Fibroblast of skin of left quadriceps (primary cell): Measurements from ENCODE around the gene STPG3.

Experiments
- DNase-seq, 2 experiments: peaks; one replicate each; pipeline ENCODE4 v3.0.0-alpha.2; 2013; ENCODE audit warnings: low read depth in 2 of 2

Gene STPG3

DNA sequence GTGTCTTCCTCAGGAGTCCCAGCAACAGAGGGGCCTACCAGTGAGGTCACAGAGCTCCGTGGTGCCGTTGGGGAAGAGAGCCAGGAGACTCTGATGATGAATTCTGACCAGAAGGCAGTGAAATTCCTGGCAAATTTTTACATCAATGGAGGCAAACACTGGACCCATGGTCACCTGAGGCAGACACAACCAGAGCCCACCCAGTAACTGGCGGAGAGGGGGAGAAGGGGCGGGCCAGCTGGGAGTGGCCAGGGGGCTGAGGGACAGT lies at the start of gene STPG3:
TSS of gene STPG3 (plus strand) at position 93 of the 268 bp plus-strand sequence. CDS start at position 94, 1 bp downstream.
- DNase-seq = no peak

DNA sequence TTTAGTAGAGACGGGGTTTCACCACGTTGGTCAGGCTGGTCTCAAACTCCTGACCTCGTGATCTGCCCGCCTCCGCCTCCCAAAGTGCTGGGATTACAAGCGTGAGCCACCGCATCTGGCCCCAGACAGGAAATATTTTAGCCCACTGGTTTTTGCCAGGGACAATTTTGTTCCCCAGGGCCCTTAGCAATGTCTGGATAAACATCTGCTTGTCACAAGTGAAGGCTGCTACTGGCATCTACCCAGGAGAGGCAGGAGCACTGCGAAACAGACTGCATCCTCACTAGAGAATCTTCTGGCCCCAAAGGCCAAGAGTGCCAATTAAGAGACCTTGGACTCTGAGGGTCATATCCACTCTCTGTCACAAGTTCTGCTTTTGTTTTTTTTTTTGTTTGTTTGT lies 48.1 kb upstream of the STPG3 start:
- DNase-seq = no peak

DNA sequence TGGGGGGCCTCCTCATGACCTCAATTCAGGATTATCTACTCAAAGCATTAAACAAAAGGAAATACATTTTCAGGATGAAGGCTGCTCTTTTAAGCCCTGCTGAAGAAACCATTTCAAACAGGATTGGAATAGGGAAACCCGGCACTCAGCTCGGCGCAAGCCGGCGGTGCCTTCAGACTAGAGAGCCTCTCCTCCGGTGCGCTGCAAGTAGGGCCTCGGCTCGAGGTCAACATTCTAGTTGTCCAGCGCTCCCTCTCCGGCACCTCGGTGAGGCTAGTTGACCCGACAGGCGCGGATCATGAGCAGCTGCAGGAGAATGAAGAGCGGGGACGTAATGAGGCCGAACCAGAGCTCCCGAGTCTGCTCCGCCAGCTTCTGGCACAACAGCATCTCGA lies 46.4 kb upstream of the STPG3 start:
- no peak for DNase-seq

DNA sequence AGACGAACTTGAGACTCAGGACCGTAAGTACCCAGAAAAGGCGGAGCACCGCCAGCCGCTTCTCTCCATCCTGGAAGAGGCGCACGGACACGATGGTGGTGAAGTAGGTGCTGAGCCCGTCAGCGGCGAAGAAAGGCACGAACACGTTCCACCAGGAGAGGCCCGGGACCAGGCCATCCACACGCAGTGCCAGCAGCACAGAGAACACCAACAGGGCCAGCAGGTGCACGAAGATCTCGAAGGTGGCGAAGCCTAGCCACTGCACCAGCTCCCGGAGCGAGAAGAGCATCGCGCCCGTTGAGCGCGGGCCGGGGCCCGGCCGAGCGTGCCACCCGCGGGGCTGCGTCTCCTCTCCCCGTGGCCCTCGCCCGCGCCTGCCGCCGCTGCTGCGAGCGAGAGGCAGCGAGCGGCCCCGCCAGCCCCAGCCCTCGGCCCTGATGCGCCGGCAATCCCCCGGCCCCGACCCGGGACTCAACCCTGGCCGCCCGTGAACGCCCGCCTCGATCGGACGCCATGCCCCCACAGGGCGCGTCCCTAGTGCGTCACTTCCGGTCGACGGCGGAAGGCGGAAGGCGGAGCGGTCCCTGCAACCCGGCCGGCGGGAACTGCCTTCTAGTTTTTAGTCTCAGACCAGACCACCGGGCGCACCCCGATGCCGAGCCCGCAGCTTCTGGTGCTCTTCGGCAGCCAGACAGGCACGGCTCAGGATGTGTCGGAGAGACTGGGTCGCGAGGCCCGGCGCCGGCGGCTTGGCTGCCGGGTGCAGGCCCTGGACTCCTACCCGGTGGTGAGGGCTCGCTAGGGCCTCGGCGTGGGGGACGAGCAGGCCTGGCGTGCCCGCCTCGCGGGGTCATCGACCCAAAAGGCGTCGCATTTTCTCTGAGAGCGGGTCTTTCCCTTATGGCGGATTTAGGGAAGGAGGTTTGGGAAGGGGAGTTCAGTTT lies 45.7 kb upstream of the STPG3 start, which contains the start of the genes NDOR1 and TMEM203:
TSS of gene NDOR1 (plus strand) at position 575 of the 944 bp plus-strand sequence. CDS start at position 653, 78 bp downstream.
TSS of gene TMEM203 (minus strand) at position 523 of the 944 bp plus-strand sequence. CDS start at position 289, 234 bp downstream.
- peak; percentile 57 to 58 for DNase-seq

DNA sequence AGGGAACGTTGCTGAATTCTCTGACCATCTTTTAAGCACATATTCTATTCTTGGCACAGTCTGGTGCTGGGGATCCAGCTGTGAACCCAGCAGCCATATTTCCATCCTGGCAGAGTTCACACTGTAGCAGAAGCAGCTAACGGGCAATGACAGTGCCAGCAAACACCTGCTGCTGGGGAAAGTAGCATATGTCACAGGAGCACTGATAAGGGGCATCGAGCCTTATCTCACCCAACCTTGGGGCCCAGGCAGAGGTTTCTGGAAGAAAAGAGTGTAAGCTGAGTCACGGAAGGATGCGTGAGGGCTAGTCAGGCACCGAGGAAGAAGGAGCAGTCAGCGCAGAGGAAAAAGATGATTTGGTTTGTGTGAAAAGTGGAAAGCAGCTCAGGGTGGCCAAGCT lies 44.5 kb upstream of the STPG3 start:
- DNase-seq = no peak

DNA sequence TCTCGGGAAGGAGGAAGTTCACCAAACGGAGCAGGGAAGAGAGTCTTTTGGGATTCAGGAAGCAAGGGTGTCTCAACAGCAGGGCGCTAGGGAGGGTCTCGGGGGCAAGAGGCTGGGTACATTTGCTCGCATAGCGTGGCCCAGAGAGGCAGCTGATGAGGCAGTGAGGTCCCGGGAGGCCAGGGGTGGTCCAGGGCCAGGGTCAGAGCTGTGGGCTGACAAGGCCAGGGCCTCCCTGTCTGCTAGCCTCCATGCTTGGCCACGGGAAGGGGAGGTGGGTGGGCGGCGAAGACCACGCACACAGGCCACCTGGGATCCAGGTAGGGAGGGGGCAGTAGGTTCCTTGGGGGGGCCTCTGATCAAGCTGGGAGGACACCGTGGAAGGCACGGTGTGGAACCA lies 39.6 kb upstream of the STPG3 start:
- DNase-seq = no peak

DNA sequence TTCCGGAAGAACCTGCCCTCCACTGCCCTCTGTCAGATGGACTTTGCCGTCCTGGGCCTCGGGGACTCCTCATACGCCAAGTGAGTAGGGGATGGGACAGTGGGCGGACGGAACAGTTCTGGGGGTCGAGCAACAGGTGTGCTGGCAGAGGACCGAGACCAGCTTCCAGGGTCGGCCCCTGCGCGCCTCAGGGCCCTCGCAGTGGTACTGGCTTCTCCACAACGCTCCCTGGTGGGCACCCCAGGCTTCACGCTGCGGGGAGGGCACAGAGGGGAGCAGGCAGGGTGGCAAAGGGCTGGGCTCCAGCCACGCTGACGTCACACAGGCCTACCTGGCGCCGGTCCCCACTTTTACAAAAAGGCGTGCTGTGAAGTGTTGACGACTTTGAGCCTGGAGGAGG lies 38.6 kb upstream of the STPG3 start:
- DNase-seq = no peak

DNA sequence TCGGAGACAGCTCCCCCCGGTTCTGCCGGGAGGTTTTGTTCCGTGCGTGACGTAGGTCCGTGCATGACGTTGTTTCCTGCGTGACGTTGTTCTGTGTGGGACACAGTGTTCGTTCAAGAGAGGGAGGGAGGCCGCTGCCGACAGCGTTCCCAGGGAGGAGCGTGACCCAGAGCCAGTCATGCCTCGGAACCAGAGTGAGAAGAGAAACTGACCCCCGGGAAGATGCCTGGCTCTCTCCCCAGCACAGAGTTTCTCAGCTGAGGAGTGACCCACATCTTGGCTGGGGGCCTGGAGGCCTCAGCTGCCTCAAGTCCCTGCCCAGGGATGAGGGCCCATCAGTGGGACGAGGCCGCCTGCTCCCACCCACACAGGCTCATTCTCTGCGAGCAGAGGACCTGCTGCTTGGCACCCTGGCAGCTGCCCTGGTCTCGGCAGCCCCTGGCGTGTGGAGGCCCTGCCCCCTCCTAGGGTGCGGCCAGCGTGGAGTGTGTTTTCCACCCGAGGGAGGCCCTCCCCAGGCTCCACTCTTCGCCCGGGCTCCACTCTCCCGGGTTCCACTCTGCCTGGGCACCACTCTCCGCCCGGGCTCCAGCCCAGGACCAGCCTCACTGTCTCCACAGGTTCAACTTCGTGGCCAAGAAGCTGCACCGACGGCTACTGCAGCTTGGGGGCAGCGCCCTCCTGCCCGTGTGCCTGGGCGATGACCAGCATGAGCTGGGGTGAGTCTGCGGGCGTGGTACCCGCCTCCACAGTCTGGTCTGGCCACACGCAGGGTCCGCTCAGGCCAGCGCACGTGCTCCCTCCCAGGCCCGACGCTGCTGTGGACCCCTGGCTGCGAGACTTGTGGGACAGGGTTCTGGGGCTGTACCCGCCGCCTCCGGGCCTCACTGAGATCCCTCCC lies 37.7 kb upstream of the STPG3 start:
- DNase-seq = no peak

DNA sequence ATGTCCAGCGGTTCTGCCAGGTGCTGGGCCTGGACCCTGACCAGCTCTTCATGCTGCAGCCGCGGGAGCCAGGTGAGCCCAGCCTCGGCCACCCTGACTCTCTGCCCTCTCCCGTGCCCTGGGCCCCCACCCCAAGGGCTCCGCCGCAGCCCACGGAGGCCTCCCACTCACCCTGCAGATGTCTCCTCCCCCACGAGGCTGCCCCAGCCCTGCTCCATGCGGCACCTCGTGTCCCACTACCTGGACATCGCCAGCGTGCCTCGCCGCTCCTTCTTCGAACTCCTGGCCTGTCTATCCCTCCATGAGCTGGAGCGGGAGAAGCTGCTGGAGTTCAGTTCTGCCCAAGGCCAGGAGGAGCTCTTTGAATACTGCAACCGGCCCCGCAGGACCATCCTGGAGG lies 36.5 kb upstream of the STPG3 start:
- DNase-seq = no peak

DNA sequence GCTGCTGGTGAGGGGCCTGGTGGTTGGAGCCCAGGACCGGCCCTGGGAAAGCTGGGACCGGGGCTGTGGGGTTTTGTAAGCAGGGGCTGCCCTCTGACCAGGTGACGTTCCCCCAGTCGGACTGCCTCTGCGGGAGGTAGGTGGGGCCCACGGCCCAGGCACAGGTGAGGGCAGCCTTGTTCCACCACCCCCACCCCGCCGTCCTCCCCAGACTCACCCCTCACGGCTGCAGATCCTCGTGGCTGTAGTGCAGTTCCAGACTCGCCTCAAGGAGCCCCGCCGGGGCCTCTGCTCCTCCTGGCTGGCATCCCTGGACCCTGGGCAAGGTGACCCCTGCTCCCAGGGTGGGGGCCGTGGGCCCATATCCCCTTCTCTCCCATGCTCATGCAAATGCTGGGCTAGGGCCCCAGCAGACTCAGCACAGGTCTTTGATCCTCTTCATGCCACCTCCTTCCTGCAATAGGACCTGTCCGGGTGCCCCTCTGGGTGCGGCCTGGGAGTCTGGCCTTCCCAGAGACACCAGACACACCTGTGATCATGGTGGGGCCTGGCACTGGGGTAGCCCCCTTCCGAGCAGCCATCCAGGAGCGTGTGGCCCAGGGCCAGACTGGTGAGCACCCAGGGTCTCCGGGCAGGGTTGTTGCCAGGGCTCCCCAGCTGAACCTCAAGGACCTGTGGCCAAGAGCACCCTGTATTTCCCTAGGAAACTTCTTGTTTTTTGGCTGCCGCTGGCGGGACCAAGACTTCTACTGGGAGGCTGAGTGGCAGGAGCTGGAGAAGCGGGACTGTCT lies 35.7 kb upstream of the STPG3 start:
- DNase-seq = no peak

DNA sequence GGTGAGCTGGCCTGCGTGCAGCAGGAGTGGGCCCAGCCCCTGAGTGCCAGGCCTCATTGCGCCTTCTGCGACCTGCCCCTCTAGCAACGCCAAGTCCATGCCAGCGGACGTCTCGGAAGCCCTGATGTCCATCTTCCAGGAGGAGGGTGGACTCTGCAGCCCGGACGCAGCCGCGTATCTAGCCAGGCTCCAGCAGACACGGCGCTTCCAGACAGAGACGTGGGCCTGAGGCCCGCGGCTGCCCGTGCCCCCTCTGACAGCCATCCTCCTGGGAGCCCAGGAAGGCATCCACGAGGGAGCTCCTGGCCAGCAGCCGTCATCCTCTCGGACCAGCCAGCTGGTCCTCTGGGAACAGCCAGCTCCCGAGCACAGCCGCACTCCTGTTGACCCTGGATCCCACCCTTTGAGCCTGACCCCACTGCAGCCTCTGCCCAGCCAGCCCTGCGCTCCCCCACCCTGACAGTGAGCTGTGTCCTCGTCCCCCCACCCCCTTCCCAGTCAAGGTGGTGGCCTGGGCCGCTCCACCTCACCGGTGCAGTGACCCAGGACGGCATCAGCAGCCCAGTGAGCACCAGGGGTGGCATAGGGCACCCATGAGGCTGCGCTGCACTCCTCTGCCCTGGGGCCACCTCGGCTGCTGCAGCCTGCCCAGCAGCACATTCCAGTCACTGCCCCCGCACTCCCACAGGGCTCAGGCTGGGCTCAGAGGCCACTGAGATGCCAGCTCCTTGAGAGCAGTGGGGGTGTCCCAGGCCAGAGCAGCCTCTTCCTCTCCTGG lies 34.7 kb upstream of the STPG3 start:
- DNase-seq = no peak

DNA sequence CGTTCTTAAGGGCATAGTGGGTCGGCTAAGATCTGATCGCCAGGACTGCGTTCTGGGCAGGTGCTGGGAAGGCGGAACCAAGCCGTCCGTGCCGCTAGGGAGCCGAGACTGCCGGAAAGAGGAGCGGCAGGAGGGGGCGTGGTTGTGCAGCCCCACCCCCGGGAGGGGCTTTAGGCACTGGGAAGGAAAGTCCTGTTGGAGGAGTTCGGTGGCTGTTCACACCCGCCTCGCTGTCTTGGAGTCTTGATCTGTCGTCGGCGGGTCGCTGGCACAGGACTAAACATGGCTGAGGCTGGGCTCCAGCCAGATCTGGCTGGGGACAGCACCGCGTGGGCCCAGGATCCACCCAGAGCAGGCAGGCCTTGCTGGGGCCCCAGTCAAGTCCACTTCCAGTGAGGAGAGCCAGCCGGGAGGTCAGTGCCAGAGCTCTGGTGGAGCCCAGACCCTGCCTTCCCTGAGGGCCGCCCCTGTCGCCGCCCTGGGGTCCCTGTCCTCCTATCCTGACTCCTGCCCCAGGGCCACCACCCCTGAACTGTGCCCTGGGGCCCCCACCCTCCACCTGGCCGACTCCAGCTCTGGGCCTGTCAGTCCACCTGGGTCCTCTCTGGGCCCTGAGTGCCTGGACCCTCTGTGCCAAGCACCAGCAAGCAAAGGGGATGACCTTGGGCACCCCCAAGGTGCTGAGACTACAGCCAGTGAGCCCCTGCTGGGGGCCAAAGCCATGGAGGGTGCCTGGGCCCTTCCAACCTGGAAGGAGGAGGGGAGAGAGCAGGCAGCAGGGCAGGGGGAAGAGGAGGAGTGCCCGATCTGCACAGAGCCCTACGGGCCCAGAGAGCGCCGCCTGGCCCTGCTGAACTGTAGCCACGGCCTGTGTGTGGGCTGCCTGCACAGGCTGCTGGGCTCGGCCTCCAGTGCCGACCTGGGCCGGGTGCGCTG lies 33.5 kb upstream of the STPG3 start:
- no peak for DNase-seq

DNA sequence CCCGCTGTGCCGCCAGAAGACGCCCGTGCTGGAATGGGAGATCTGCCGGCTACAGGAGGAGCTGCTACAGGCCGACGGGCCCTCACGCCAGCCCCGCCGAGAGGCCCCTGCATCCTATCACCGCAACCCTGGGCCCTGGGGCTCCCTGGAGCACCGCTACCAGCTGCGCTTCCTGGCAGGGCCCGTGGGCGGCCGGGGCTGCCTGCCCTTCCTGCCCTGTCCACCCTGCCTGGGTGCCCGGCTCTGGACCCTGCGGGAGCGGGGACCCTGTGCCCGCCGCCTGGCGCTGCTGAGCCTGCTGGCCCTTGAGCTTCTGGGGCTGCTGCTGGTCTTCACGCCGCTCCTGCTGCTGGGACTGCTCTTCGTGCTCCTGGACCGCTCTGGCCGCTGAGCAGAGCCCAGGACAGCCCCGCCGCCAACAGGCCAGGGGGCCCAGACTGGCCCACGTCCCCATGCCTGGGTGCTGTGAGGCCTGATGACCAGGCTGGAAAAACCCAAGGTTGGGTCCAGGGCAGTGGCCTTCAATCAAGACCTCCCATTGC lies 32.8 kb upstream of the STPG3 start:
- no peak for DNase-seq

DNA sequence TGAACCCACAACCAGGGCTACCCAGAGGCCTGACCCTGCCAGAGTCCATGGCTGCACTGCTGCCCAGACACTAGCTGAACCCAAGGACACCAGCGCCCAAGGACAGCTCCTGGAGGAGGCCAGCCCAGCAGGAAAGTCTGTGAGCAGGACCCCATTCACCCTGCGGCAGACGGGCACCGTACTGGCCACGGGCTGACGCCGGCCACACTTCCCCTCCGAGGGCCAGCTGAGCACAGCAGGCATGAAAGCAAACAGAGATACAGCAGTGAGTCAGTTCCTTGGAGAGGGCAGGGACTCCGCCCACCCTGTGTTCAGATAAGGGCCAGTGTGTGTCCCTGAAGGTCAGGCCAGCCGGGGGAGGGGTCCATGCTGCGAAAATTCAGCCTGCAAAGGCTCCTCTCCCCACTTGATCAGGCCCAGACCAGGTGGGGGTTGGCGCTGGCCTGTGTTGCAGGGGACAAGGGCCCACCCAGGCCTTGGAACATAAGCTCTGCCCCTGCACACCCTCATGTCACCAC lies 32.3 kb upstream of the STPG3 start:
- DNase-seq = no peak

DNA sequence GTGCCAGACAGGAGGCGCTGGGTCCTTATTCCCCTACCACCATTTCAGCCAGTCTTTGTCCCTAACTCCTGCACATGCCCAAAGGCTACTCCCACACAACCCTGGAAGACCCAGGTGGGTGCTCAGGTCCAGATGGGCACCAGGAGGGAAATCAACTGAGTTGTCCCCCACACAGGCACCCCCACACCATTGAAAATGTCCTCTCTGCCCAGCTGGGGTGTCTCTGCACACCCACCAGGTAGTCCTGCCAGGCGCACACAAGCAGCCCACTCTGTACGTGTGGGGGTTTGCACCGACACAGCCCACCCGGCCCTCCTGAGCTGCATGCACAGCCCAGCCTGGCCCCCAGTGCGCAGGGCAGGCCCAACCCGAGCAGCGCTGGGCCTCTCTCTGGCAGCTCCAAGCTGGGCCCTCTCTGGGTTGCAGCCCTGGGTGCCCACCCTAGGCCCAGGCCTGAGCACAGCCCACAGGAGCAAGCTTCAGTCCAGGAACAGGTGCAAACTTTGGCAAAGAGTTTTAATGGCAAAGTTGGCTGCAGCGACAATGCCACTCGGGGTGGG lies 31.2 kb upstream of the STPG3 start:
- no peak for DNase-seq

DNA sequence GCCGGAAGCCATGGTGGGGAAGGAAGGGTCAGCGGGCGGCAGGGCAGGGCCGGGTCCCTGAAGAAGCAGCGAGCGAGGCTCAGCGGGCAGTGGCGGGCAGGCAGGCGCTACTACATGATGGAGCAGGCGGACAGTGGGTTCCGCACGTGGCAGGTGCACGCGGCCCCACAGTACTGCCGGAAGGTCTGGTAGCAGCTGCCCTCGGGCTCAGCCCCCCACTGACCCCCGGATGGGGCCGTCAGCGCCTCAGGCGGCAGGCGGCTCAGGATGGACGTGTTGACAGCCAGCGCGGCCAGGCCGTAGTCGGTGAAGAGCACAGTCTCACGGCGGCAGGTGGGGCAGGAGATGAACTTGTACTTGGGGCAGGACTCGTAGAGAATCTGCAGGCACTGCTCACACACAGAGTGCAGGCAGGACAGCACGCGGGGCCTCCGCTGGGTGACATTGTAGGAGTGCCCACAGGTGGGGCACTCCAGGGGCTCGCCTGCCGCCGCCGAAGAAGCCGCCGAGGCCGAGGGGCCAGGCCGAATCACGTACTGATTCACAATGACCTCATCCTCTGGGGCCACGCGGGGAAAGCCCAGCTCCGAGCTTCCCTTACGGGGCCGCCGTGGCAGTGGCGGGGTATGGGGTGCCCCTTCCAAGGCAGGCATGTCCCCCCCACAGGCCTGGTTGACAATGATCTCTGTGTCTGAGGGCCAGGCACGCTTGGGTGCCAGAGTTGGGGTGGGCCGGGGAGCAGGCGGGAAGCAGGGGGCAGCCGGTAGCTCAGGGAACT lies 30.6 kb upstream of the STPG3 start:
- DNase-seq = no peak

DNA sequence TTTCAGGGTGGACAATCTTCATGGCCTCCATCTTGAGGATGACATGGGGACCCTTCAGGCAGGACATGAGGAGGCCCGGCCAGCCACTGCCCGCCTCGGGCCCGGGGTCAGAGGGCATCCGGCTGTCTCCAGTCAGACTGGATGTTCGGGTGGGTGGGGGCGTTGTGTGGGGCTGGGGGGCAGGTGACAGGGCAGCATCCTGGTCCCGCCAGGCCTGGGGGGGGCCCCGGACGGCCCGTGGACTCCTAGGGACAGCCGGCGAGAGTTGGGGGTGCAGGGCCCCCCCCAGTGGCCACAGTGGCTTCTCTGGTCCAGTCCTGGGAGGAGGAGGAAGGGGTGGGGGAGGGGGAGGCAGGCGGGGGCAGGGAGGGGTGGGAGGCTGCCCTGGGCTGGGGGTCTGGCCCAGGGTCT lies 30.0 kb upstream of the STPG3 start:
- no peak for DNase-seq

DNA sequence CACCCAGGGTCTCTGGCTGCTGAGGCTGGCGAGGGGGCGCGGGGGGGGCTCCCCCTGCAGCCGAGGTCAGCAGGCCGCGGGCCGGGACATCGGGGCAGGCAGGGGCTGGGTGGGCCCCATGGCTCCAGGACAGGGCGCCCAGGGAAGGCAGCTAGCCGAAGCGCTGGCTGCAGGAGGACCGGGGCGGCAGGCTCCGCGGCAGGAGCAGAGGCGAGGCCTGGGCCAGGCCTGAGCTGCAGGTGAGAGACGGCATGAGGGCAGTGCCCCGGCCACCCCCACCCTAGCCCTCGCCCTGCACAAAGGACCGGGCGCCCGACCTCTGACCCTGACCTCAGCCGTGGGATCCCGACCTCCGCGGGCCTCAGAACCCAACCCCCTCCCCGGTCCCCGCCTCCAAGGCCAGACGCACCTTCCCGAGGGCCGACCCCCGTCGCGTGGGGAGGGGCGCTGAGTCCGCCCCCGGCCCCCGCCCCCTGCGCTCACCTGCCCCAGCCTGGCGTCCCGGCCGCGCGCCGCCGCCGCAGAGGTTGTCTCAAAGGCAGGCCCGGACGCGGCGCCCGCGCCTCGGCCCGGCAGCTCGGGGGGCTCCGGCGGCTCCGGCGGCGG lies 29.5 kb upstream of the STPG3 start:
- DNase-seq = no peak
